Activated naive CD4-positive, alpha-beta T cell treated with anti-CD3 and anti-CD28 coated beads, Interleukin-2, amount 50 U/mL, for 24 hours (primary cell): ENCODE data around the gene PRTG.
"Not testable (repeated sequence)": the region's sequence is repeated elsewhere in the genome, so short reads cannot be mapped to it uniquely, and the experiment has no call there.

Experiments
- H3K27ac Mint-ChIP-seq: one replicate; pipeline ENCODE4 v1.8.0; 2021; ENCODE audit warnings: mild to moderate bottlenecking, mixed read lengths
- H3K27me3 Mint-ChIP-seq: one replicate; pipeline ENCODE4 v1.8.0; 2021; ENCODE audit warnings: mixed read lengths
- H3K36me3 Mint-ChIP-seq: one replicate; pipeline ENCODE4 v1.8.0; 2021; ENCODE audit warnings: mixed read lengths
- H3K4me1 Mint-ChIP-seq: one replicate; pipeline ENCODE4 v1.8.0; 2021; ENCODE audit warnings: mixed read lengths
- H3K4me3 Mint-ChIP-seq: one replicate; pipeline ENCODE4 v1.8.0; 2021; ENCODE audit warnings: mild to moderate bottlenecking, mixed read lengths
- H3K9me3 Mint-ChIP-seq: one replicate; pipeline ENCODE4 v1.8.0; 2021; ENCODE audit warnings: mixed read lengths

Gene PRTG

DNA sequence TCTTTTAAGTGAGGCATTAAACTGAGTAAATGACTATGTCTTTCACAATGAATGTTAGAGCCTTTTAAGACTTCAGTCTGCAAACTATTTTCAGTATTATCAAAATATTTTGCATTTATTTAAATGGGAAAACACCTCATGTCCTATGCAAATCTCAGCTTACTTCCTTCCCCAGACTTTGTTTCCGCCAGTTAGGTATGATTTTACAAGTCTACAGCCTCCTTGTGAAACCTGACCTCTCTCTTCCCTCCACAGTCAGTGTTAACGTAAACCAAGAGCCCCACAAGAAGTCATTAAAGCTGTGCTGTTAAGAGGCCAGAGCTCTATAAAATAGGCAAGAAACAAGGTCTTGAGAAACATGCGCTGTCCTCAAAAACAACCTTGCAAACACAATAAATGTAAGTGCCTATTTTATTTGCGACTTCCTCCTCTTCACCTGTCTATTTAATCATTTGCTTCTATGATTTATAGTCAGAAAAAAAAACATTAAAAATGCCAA lies 48.3 kb downstream of the PRTG start:
- no peaks in the 10 kb centered on the region for H3K4me1 Mint-ChIP-seq
- no peak overlapping the region for H3K4me3 Mint-ChIP-seq
- H3K27ac Mint-ChIP-seq: no peak overlapping the region
- no peaks in the 10 kb centered on the region for H3K36me3 Mint-ChIP-seq
- H3K27me3 Mint-ChIP-seq: peaks cover 9% of the 10 kb centered on the region
- no peaks in the 10 kb centered on the region for H3K9me3 Mint-ChIP-seq

DNA sequence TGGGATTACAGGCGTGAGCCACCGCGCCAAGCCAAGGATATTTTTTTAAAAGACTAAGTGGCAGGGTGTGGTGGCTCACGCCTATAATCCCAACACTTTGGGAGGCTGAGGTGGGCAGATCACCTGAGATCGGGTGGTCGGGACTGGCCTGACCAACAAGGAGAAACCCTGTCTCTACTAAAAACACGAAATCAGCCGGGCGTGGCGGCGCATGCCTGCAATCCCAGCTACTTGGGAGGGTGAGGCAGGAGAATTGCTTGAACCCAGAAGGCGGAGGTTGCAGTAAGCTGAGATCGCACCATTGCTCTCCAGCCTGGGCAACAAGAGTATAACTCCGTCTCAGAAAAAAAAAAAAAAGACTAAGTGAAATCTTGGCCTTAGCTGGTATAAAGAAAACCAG lies 49.8 kb downstream of the PRTG start:
- H3K36me3 Mint-ChIP-seq, H3K4me1 Mint-ChIP-seq, H3K9me3 Mint-ChIP-seq, H3K4me3 Mint-ChIP-seq, H3K27ac Mint-ChIP-seq, H3K27me3 Mint-ChIP-seq: not testable (repeated sequence)

DNA sequence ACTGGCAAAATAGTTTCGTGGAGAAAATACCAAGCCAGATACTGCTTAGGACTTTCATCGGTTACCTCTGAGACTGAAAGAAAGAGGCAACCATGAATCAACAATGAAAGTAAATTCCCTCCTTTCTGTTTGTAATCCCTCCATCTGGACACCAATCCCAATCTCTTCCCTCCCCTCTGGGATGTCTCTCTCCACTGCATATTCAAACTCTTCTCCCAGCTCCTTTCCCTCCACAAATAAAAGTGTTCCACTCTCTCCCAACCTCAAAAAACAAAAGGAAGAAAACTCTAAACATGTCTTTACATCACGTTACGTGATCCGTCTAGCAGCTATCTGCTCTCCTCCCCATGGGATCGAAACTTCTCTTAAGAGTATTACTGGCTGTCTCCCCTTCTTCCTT lies 55.2 kb downstream of the PRTG start:
- Mint-ChIP-seq H3K36me3 (no peaks in the 10 kb centered on the region), H3K27me3 (peaks cover 5% of the 10 kb centered on the region), H3K4me3 (no peak overlapping the region), H3K27ac (peak overlapping the region; percentile 12), H3K9me3 (no peaks in the 10 kb centered on the region), H3K4me1 (no peaks in the 10 kb centered on the region)

DNA sequence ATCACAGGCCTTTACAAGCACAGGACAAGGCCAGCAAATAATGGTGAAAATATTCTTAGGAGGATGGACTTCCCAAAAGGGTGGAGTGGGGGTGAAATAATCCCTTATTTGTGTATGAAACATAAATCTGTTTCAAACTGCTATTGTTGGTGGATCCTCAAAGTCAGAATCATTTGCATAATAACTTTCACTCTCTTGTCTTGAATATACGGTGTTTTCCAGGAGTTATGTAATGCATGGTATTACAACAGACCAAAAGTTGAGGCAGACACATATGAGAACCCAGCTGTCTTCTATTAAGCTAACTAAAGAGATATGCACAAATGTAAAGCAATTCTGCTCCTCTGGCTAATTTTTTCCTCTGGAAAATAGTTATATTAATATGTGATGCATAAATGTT lies 57.7 kb downstream of the PRTG start:
- no peaks in the 10 kb centered on the region for H3K9me3 Mint-ChIP-seq
- H3K27me3 Mint-ChIP-seq: peaks cover 2% of the 10 kb centered on the region
- H3K27ac Mint-ChIP-seq: no peak overlapping the region
- H3K4me3 Mint-ChIP-seq: no peak overlapping the region
- H3K36me3 Mint-ChIP-seq: no peaks in the 10 kb centered on the region
- H3K4me1 Mint-ChIP-seq: peaks cover 8% of the 10 kb centered on the region

DNA sequence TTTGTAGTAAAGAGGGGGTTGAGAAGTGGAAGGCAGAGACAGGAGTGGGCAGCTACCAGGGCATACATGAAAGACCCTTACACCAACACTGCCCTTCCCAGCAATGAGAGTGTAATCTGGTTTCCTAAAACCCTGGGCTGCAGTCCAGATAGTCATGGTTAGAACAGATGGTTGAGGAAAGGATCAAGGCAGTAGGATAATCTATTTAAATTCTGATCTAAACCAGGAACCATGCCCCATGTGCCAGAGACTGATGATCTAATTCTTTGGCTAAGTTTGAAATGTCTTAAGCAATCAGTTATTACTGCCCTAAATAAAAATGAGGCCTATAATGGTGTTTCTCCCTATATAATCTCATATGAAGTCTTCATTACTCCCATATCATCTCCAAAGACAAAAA lies 59.6 kb downstream of the PRTG start:
- H3K36me3 Mint-ChIP-seq: no peaks in the 10 kb centered on the region
- no peak overlapping the region for H3K4me3 Mint-ChIP-seq
- peaks cover 8% of the 10 kb centered on the region for H3K4me1 Mint-ChIP-seq
- H3K9me3 Mint-ChIP-seq: no peaks in the 10 kb centered on the region
- H3K27me3 Mint-ChIP-seq: no peaks in the 10 kb centered on the region
- H3K27ac Mint-ChIP-seq: no peak overlapping the region

DNA sequence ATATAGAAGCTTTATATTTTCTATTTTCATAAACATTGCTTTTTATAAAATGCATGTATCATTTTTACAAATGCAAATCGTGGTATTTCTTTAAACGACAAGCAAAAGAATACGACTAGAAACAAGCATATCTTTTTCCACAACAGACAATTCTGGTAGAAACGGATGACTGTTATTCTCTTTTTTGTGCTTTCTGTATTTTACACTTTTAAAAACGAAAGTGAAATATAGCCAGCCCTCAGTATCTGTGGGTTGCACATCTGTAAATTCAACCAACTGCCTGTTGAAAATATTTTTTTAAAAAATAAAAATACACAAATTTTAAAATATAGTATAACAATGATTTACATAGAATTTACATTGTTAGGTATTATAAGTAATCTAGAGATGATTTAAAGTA lies 61.3 kb downstream of the PRTG start:
- Mint-ChIP-seq H3K9me3 (no peaks in the 10 kb centered on the region), H3K27ac (no peak overlapping the region), H3K27me3 (no peaks in the 10 kb centered on the region), H3K4me3 (no peak overlapping the region), H3K4me1 (peaks cover 8% of the 10 kb centered on the region), H3K36me3 (no peaks in the 10 kb centered on the region)

DNA sequence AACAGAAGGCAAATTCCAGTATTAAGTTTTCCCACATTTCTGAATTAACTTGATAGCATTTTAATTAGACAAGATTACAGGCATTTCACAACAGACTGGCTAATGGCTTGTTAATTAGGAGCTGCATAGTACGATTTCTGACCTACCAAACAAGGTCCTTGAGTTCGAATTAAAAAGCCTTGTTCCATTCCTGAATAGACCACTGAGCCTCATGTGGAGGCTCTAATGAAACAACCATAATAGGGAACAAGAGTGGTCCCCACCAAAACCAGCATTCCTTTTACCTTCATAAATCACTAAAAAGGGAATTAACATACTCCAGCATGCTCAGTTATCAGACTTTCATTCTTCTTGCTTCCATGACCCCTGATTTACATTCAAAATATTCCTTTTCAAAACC lies 66.4 kb downstream of the PRTG start:
- Mint-ChIP-seq H3K4me1 (peaks cover 5% of the 10 kb centered on the region), H3K36me3 (no peaks in the 10 kb centered on the region), H3K4me3 (no peak overlapping the region), H3K27me3 (peaks cover 2% of the 10 kb centered on the region), H3K9me3 (no peaks in the 10 kb centered on the region), H3K27ac (no peak overlapping the region)

DNA sequence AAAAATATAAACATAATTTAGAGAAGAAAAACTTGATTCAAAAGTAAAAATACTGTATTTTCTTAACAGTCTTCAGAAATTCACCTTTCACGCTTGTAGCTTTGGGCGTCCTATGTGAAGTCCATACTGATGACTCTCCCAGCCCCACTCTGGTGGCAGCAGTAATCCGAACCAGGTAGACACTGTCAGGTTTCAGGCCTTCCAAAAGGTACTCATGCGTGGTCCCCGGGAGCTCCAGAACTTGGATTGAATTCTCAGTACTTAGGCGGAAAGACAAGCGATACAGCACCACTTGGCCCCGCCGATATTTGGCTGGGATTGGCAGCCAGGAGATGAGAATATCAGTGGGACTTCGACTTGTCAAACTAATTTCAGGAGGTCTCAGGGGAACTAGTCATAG lies 69.7 kb downstream of the PRTG start:
- Mint-ChIP-seq H3K27me3 (peaks cover 2% of the 10 kb centered on the region), H3K4me1 (no peaks in the 10 kb centered on the region), H3K4me3 (no peak overlapping the region), H3K9me3 (no peaks in the 10 kb centered on the region), H3K36me3 (no peaks in the 10 kb centered on the region), H3K27ac (no peak overlapping the region)

DNA sequence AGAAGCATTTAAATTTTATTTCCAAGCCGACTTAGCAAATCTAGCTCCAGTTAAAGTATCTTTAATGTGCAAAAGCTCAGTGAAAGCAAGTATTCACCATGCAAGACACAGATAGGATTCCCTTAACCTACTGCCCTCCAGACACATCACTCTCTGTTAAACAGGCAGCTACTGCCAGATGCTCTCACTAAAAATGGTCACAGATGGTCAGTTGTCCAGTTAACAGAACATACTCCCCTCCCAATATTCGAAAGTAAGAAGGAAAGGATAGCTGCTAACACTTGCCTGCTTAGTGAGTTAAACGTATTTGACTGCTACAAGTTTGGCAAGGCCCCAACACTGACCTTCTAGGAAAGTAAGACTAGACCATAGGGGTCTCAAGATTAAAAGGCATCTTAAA lies 73.7 kb downstream of the PRTG start:
- Mint-ChIP-seq H3K9me3 (no peaks in the 10 kb centered on the region), H3K27ac (no peak overlapping the region), H3K4me1 (no peaks in the 10 kb centered on the region), H3K36me3 (no peaks in the 10 kb centered on the region), H3K4me3 (no peak overlapping the region), H3K27me3 (no peaks in the 10 kb centered on the region)

DNA sequence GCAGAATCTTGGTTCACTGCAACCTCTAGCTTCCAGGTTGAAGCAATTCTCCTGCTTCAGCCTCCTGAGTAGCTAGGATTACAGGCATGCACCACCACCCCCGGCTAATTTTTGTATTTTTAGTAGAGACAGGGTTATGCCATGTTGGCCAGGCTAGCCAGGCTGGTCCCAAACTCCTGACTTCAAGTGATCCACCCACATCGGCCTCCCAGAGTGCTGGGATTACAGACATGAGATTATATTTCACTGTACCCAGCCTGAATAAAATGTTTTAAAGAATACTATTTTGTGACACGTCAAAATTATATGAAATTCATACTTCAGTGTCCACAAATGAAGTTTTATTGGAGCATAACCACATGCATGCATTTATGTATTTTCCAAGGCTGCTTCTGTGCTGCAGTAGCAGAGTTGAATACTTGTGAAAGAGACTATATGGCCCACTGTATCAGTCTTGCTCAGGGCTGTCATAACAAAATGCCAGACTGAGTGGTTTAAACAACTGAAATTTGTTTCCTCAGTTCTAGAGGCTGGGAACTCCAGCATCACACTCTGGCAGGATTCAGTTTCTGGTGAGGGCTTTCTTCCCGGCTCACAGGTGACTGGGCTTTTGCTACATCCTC lies 77.2 kb downstream of the PRTG start:
- no peak overlapping the region for H3K27ac Mint-ChIP-seq
- no peak overlapping the region for H3K4me3 Mint-ChIP-seq
- H3K36me3 Mint-ChIP-seq: no peaks in the 10 kb centered on the region
- H3K27me3 Mint-ChIP-seq: no peaks in the 10 kb centered on the region
- no peaks in the 10 kb centered on the region for H3K4me1 Mint-ChIP-seq
- H3K9me3 Mint-ChIP-seq: no peaks in the 10 kb centered on the region

DNA sequence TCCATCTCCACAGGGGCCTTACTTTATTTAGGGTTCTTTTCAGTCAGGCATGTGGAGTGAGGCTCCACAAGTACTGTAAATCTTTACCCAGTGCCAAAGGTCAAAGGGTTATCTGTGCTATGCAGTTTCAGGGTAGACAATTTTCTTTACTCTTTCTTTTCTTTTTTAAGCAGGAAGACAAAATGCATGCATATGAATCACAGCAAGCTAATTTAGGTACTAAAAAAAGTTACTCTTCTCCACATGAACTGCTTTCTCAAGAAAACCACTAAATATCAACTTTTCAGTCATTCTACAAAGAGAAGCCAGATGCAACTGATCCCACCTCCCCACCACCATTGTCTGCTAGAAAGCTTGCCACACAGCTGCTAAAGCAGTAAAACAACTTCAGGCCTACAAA lies 81.5 kb downstream of the PRTG start:
- Mint-ChIP-seq H3K4me3 (no peak overlapping the region), H3K27me3 (no peaks in the 10 kb centered on the region), H3K4me1 (no peaks in the 10 kb centered on the region), H3K9me3 (no peaks in the 10 kb centered on the region), H3K36me3 (no peaks in the 10 kb centered on the region), H3K27ac (no peak overlapping the region)

DNA sequence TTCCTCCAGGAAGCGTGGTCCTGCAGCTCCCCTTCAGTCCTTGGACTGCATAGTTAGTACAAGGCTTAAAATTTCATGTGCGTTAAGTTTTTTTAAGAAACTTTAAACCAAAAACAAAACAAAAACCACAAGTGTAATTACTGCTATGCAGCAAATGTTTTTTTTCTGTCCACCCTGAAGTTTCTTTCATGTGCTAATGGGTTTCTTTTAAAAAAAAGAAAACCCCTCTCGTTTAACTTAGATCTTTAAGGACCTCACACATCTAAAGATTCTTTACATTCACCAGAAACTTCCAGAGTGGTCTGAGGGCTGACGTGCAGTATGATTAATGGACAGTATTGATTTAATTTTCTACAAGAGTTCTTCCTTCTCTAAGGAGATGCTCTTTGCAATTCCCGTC lies 82.8 kb downstream of the PRTG start:
- Mint-ChIP-seq H3K27me3 (no peaks in the 10 kb centered on the region), H3K27ac (no peak overlapping the region), H3K36me3 (no peaks in the 10 kb centered on the region), H3K4me1 (no peaks in the 10 kb centered on the region), H3K4me3 (no peak overlapping the region), H3K9me3 (no peaks in the 10 kb centered on the region)

DNA sequence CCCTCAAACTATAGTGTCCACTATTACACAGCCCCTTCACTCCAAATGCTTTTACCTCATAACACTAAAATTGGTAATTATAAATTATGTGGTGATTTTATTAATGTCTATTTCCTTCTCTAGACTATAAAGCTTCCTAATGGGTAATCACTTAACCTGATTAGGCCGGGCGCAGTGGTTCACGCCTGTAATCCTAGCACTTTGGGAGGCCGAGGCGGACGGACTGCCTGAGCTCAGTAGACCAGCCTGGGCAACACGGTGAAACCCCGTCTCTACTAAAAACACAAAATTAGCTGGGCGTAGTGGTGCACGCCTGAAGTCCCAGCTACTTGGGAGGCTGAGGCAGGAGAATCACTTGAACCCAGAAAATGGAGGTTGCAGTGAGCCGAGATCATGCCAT lies 83.5 kb downstream of the PRTG start:
- H3K9me3 Mint-ChIP-seq: no peaks in the 10 kb centered on the region
- no peaks in the 10 kb centered on the region for H3K27me3 Mint-ChIP-seq
- H3K4me3 Mint-ChIP-seq: no peak overlapping the region
- H3K27ac Mint-ChIP-seq: no peak overlapping the region
- no peaks in the 10 kb centered on the region for H3K36me3 Mint-ChIP-seq
- H3K4me1 Mint-ChIP-seq: no peaks in the 10 kb centered on the region

DNA sequence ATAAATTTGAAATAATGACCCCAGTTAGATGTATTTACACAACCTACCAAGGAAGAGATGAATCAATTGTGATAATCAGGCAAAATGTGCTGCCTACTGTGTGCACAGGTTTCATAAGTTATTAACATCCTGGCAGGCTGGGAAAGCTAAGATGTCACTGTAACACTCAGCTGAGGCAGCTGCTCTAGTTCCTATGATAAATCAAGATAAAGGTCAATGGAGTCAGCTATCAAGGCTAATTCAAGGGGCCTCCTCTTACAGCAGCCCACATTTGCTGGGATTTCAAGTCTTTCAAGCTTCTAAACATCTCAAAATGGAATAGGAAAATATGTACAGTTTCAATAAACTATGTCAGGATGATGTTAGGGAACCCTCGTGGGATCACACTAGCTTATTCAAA lies 84.1 kb downstream of the PRTG start:
- Mint-ChIP-seq H3K4me1 (no peaks in the 10 kb centered on the region), H3K9me3 (no peaks in the 10 kb centered on the region), H3K36me3 (no peaks in the 10 kb centered on the region), H3K27me3 (no peaks in the 10 kb centered on the region), H3K27ac (no peak overlapping the region), H3K4me3 (no peak overlapping the region)

DNA sequence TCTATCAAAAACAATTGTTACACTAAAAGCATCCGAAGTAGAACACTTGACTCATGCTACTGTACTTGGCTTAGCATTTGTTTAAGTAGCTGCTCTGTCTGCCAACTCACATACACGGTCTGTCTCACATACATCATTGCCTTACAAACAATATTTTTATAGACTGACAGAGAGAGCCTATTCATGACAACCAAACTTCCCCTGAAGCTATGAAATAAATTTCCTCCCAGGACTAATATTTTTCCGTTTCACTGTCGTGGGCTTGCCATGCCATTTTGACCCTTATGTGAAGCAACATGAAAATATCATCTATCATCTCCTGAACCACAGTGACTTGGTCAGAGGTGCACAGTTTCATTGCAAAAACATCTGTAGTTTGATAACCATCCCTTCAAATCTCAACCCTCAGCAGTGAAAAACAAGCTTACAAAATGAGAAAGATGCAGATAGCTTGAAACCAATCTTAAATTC lies 88.4 kb downstream of the PRTG start:
- no peak overlapping the region for H3K4me3 Mint-ChIP-seq
- no peaks in the 10 kb centered on the region for H3K9me3 Mint-ChIP-seq
- H3K27ac Mint-ChIP-seq: no peak overlapping the region
- no peaks in the 10 kb centered on the region for H3K27me3 Mint-ChIP-seq
- H3K4me1 Mint-ChIP-seq: no peaks in the 10 kb centered on the region
- H3K36me3 Mint-ChIP-seq: no peaks in the 10 kb centered on the region

DNA sequence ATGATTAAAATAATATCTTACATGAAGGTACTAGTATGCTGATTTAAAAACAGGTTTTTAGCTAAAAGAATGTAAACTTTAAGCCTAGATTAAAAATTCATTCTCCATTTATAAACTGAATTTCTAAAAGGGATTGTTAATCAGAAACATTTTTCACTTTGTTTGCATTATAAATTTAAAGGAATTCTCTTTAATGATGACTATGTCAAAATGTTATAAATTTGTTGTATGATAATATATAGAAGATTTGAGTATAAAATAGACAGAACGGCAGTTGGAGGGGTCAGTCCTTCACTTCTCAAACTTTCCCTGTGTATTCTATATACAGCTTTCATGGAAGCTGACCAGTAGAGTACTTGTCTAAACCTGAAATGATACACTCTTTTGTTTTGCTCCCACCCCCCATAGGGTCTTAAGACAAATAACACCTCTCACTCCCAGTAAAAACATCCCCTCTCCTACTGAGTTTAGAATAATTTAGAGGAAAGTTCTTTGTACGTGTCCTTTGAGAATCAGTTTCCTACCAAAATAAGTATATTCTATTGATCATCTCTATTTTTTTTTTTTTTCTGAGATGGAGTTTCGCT lies 90.0 kb downstream of the PRTG start:
- no peaks in the 10 kb centered on the region for H3K36me3 Mint-ChIP-seq
- no peaks in the 10 kb centered on the region for H3K4me1 Mint-ChIP-seq
- H3K27me3 Mint-ChIP-seq: no peaks in the 10 kb centered on the region
- H3K4me3 Mint-ChIP-seq: no peak overlapping the region
- no peak overlapping the region for H3K27ac Mint-ChIP-seq
- no peaks in the 10 kb centered on the region for H3K9me3 Mint-ChIP-seq

DNA sequence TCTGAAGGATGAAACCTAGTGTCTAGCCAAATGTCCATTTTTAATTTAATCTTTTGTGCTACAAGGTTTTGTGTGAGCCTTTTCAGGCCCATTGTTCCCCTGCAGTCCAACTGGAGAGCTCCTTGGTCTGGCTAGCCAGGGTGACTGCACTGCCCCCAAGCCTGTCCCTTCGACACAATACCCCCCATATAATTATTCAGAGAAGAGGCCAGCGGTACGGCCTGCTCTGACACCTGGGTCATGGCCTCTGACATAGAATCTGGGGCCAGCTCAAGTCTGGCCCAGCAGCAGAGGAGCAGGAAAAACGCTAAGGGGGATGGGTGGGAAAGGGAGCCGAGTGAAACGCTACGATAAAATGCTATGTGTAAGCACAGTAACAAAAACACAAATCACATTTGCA lies 90.6 kb downstream of the PRTG start:
- H3K4me3 Mint-ChIP-seq: no peak overlapping the region
- H3K27ac Mint-ChIP-seq: no peak overlapping the region
- no peaks in the 10 kb centered on the region for H3K9me3 Mint-ChIP-seq
- H3K36me3 Mint-ChIP-seq: no peaks in the 10 kb centered on the region
- H3K27me3 Mint-ChIP-seq: no peaks in the 10 kb centered on the region
- no peaks in the 10 kb centered on the region for H3K4me1 Mint-ChIP-seq
